HL-60 (cell line): ENCODE results near the gene FASN.

ENCODE experiments used
- DNase-seq, 2 experiments: peaks; one replicate each; pipeline ENCODE4 v3.0.0-alpha.2; 2010 to 2020; ENCODE audit warnings: low read depth in 1 of 2, low spot score in 1 of 2
- H3K27ac ChIP-seq: fragments of 250-450 bp; sonication (Bioruptor Pico); replicated peaks from 2 replicates; pipeline ENCODE4 v1.5.1; 2020; ENCODE audit warnings: mild to moderate bottlenecking, moderate library complexity
- H3K27me3 ChIP-seq: fragments of 250-450 bp; sonication (Bioruptor Pico); 2 replicates; pipeline ENCODE4 v1.5.1; 2021; ENCODE audit warnings: mild to moderate bottlenecking, moderate library complexity; ENCODE audit not compliant: insufficient read depth, poor library complexity, severe bottlenecking
- H3K4me3 ChIP-seq: replicated peaks from 2 replicates; pipeline ENCODE4 v1.5.1; 2011; ENCODE audit warnings: mild to moderate bottlenecking, control low read depth, low read length; ENCODE audit not compliant: insufficient read depth
- CTCF ChIP-seq: IDR thresholded peaks from one replicate; pipeline ENCODE4 v1.5.1; 2011; ENCODE audit warnings: low read length, control low read depth, inconsistent platforms; ENCODE audit not compliant: insufficient read depth
- GABPA ChIP-seq: IDR thresholded peaks from 2 replicates; pipeline ENCODE4 v1.6.1; 2012; ENCODE audit warnings: low read depth
- POLR2AphosphoS5 ChIP-seq: IDR thresholded peaks from 2 replicates; pipeline ENCODE4 v1.6.1; 2012; ENCODE audit warnings: low read depth
- REST ChIP-seq: IDR thresholded peaks from 2 replicates; pipeline ENCODE4 v1.6.1; 2012; ENCODE audit warnings: low read depth; ENCODE audit not compliant: insufficient replicate concordance
- SPI1 ChIP-seq: IDR thresholded peaks from 2 replicates; pipeline ENCODE4 v1.6.1; 2012; ENCODE audit warnings: low read depth, mild to moderate bottlenecking, borderline replicate concordance

Gene FASN

GRCh38 chr17:82121246-82121645 lies 23.2 kb upstream of the FASN start:
- no peak for TF ChIP-seq POLR2AphosphoS5
- TF ChIP-seq GABPA: no peak
- TF ChIP-seq SPI1: no peak
- no peak for TF ChIP-seq REST
- no peak for TF ChIP-seq CTCF
- Histone ChIP-seq H3K27me3 (no peaks in the 10 kb centered on the region), H3K4me3 (no peak overlapping the region), H3K27ac (no peak overlapping the region)
- DNase-seq: no peak

DNA sequence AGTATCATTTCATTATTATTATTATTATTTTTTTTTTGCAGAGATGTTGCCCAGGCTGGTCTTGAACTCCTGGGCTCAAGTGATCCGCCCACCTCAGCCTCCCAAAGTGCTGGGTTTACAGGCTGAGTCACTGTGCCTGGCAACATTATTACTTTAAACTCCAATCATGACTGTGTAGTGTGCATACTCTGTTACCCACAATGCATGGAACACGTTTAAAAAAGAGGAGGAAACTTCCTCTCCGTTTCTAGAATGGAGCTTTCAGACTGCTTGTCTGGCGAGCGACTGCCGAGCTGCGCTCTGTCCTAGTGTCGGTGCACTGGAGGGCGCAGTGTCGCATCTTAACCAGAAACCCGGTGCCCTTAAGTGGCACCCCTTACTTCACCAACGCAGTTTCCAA lies 22.1 kb upstream of the FASN start:
- DNase-seq: no peak
- TF ChIP-seq GABPA: no peak
- no peak for TF ChIP-seq CTCF
- no peak for TF ChIP-seq POLR2AphosphoS5
- no peak for TF ChIP-seq REST
- TF ChIP-seq SPI1: no peak
- H3K27me3 ChIP-seq: no peaks in the 10 kb centered on the region
- H3K27ac ChIP-seq: no peak overlapping the region
- no peak overlapping the region for H3K4me3 ChIP-seq

DNA sequence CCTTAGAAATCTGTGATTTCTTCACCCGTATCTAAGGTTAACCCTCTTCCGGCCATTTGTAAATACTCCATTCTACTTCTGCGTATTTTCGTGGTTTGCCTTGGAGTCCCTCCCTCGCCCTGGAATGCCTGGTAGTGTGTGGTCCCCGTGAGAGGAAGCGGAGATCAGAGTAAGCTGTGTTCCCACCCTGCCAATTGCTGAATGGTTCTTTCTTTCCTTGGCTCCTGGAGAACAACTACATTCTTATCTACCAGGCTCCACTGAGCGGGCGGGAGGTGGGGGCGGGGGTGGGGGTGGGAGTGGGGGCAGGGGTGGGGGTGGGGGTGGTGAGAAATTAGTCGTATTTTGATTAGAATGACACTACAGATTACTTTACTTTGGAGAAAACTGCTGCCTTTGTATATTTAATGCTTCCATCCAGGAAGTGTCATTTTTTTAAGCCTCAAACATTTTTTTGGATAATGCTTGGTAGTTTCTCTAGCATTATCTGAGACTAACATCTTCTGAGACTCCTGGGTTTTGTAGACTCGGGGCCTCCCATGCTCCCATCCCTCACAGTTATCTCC lies 20.9 kb upstream of the FASN start:
- H3K27ac ChIP-seq: no peak overlapping the region
- TF ChIP-seq GABPA (no peak), REST (no peak), POLR2AphosphoS5 (no peak), CTCF (no peak), SPI1 (no peak)
- no peak for DNase-seq
- H3K27me3 ChIP-seq: no peaks in the 10 kb centered on the region
- no peak overlapping the region for H3K4me3 ChIP-seq
